GM06990 (cell line): ENCODE data around the gene SLIT1.

Experiments
- DNase-seq: peaks from one replicate; pipeline ENCODE4 v3.0.0-alpha.2; 2011; ENCODE audit not compliant: insufficient read length; ENCODE audit errors: extremely low read depth
- H3K27me3 ChIP-seq: replicated peaks from 2 replicates; pipeline ENCODE4 v1.6.0; 2011; ENCODE audit warnings: low read length; ENCODE audit not compliant: control insufficient read depth, insufficient read depth
- H3K36me3 ChIP-seq: 2 replicates; pipeline ENCODE4 v1.5.1; 2011; ENCODE audit warnings: low read length; ENCODE audit not compliant: control insufficient read depth, insufficient read depth
- H3K4me3 ChIP-seq: replicated peaks from 2 replicates; pipeline ENCODE4 v1.5.1; 2011; ENCODE audit warnings: low read depth, mild to moderate bottlenecking, control low read depth, low read length
- TF ChIP-seq, protein P1 (sequence below): IDR thresholded peaks from 2 replicates; pipeline ENCODE4 v1.5.1; 2011; ENCODE audit warnings: low read length, control low read depth, mild to moderate bottlenecking, inconsistent platforms; ENCODE audit not compliant: insufficient read depth, poor library complexity, severe bottlenecking

SLIT1 gene

GRCh38 chr10:97047083-97047736 is 138.5 kb downstream of the SLIT1 start:
- no peak for DNase-seq
- Histone ChIP-seq H3K4me3 (no peak overlapping the region), H3K36me3 (no peaks in the 10 kb centered on the region), H3K27me3 (no peaks in the 10 kb centered on the region; the same call in 1 of the 2 replicates)
- TF ChIP-seq, protein P1, sequence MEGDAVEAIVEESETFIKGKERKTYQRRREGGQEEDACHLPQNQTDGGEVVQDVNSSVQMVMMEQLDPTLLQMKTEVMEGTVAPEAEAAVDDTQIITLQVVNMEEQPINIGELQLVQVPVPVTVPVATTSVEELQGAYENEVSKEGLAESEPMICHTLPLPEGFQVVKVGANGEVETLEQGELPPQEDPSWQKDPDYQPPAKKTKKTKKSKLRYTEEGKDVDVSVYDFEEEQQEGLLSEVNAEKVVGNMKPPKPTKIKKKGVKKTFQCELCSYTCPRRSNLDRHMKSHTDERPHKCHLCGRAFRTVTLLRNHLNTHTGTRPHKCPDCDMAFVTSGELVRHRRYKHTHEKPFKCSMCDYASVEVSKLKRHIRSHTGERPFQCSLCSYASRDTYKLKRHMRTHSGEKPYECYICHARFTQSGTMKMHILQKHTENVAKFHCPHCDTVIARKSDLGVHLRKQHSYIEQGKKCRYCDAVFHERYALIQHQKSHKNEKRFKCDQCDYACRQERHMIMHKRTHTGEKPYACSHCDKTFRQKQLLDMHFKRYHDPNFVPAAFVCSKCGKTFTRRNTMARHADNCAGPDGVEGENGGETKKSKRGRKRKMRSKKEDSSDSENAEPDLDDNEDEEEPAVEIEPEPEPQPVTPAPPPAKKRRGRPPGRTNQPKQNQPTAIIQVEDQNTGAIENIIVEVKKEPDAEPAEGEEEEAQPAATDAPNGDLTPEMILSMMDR: no peak

- H3K27me3 ChIP-seq: no peaks in the 10 kb centered on the region; the same call in 1 of the 2 replicates
- TF ChIP-seq, protein P1: no peak
- H3K4me3 ChIP-seq: no peak overlapping the region
- DNase-seq: no peak
- no peaks in the 10 kb centered on the region for H3K36me3 ChIP-seq
Measured at GRCh38 chr10:97046456-97047082, 139.2 kb downstream of the SLIT1 start.

DNA sequence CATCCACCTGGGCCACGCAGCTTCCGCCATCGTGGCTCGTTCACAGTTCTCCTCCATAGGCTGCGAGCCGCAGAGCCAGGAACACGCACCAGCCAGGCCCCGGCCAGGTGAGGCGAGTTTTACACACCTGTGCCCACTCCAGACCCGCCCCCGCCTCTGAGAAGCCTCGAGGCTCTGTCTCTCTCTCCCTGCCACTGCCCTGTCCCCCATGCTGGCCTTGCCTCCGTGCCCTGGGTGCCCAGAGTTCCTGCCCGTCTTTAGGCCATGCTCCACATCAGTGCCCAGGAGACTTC is 142.2 kb downstream of the SLIT1 start:
- no peak overlapping the region for H3K4me3 ChIP-seq
- DNase-seq: no peak
- no peaks in the 10 kb centered on the region for H3K36me3 ChIP-seq
- H3K27me3 ChIP-seq: peaks cover 2% of the 10 kb centered on the region; the same call in 1 of the 2 replicates
- TF ChIP-seq, protein P1: no peak

GRCh38 chr10:97042716-97043562 is 142.8 kb downstream of the SLIT1 start:
- H3K27me3 ChIP-seq: peaks cover 2% of the 10 kb centered on the region; the same call in 1 of the 2 replicates
- H3K4me3 ChIP-seq: no peak overlapping the region
- DNase-seq: no peak
- TF ChIP-seq, protein P1: no peak
- H3K36me3 ChIP-seq: no peaks in the 10 kb centered on the region

- Histone ChIP-seq H3K27me3 (peaks cover 2% of the 10 kb centered on the region; the same call in 1 of the 2 replicates), H3K36me3 (no peaks in the 10 kb centered on the region), H3K4me3 (no peak overlapping the region)
- TF ChIP-seq, protein P1: no peak
- DNase-seq: no peak
Measured at GRCh38 chr10:97042081-97042480, 143.7 kb downstream of the SLIT1 start.
